Choroid plexus epithelial cell (primary cell): Measurements from ENCODE around the gene DNAJA4.
"Not testable (repeated sequence)": the region's sequence is repeated elsewhere in the genome, so short reads cannot be mapped to it uniquely, and the experiment has no call there.

Source experiments
- DNase-seq: peaks from one replicate; pipeline ENCODE4 v3.0.0-alpha.2; 2010; ENCODE audit warnings: low read depth
- H3K4me3 ChIP-seq: 2 replicates; pipeline ENCODE4 v1.5.1; 2011; ENCODE audit warnings: low read depth, mild to moderate bottlenecking, control low read depth, low read length, moderate library complexity
- TF ChIP-seq, protein P1 (sequence below): conservative IDR thresholded peaks from 2 replicates; pipeline ENCODE4 v1.5.1; 2011; ENCODE audit warnings: low read depth, mild to moderate bottlenecking, control low read depth, inconsistent platforms, low read length, moderate library complexity

DNAJA4 gene

DNA sequence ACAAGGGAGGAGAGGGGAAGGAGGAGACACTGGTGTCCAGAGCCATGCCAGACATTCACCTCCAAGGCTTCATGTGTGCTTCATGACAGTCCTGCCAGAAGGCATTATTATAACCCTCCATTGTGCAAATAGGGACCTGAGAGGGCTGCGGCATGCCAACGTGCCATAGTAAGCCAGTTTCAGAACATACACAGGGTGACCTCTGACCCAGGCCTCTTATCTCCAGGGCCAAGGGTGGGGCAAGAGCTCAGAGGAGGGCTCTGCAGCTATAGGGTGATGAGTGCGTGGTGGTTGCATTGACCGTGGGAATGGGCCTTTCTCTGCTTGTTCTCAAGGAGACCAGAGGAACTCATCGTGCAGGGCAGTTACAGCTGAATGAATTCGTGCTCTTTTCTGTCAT lies 20.3 kb upstream of the DNAJA4 start:
- no peak for DNase-seq
- TF ChIP-seq, protein P1, sequence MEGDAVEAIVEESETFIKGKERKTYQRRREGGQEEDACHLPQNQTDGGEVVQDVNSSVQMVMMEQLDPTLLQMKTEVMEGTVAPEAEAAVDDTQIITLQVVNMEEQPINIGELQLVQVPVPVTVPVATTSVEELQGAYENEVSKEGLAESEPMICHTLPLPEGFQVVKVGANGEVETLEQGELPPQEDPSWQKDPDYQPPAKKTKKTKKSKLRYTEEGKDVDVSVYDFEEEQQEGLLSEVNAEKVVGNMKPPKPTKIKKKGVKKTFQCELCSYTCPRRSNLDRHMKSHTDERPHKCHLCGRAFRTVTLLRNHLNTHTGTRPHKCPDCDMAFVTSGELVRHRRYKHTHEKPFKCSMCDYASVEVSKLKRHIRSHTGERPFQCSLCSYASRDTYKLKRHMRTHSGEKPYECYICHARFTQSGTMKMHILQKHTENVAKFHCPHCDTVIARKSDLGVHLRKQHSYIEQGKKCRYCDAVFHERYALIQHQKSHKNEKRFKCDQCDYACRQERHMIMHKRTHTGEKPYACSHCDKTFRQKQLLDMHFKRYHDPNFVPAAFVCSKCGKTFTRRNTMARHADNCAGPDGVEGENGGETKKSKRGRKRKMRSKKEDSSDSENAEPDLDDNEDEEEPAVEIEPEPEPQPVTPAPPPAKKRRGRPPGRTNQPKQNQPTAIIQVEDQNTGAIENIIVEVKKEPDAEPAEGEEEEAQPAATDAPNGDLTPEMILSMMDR = no peak
- no peak overlapping the region for H3K4me3 ChIP-seq

DNA sequence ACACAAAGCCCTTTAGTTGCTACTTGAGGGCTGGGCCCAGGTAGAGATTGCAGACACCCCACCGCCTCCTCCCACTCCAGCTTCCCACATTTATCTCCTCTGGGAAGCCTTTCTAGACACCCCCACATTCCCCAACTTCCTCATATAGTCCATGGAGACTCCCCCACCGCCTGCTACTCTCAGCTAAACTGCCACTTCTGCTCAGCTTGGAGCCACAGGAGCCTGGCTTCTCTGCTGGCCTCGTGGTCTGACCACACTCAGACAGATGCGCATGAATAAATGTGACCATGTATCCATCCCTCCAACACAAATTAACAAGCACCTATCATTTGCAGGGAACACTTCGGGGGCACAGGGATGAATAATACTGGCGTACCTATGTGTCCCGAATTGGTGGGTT lies 19.5 kb upstream of the DNAJA4 start:
- no peak for DNase-seq
- TF ChIP-seq, protein P1 = no peak
- no peak overlapping the region for H3K4me3 ChIP-seq

DNA sequence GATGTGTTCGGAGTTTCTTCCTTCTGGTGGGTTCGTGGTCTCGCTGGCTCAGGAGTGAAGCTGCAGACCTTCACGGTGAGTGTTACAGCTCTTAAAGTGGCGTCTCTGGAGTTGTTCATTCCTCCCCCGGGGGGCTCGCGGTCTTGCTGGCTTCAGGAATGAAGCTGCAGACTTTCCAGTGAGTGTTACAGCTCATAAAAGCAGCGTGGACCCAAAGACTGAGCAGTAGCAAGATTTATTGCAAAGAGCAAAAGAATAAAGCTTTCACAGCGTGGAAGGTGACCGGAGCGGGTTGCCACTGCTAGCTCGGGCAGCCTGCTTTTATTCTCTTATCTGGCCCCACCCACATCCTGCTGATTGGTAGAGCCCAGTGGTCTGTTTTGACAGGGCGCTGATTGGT lies 19.0 kb upstream of the DNAJA4 start:
- not testable (repeated sequence) for DNase-seq, H3K4me3 ChIP-seq

DNA sequence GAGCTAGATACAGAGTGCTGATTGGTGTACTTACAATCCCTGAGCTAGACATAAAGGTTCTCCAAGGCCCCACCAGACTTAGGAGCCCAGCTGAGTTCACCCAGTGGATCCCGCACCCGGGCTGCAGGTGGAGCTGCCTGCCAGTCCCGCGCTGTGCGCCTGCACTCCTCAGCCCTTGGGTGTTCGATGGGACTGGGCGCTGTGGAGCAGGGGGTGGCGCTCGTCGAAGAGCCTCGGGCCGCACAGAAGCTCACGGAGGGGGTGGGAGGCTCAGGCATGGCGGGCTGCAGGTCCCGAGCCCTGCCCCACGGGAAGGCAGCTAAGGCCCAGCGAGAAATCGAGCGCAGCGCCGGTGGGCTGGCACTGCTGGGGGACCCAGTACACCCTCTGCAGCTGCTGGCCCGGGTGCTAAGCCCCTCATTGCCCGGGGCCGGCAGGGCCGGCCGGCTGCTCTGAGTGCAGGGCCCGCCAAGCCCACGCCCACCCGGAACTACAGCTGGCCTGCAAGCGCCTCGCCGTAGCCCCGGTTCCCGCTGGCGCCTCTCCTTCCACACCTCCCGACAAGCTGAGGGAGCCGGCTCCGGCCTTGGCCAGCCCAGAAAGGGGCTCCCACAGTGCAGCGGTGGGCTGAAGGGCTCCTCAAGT lies 18.3 kb upstream of the DNAJA4 start:
- DNase-seq, H3K4me3 ChIP-seq: not testable (repeated sequence)

DNA sequence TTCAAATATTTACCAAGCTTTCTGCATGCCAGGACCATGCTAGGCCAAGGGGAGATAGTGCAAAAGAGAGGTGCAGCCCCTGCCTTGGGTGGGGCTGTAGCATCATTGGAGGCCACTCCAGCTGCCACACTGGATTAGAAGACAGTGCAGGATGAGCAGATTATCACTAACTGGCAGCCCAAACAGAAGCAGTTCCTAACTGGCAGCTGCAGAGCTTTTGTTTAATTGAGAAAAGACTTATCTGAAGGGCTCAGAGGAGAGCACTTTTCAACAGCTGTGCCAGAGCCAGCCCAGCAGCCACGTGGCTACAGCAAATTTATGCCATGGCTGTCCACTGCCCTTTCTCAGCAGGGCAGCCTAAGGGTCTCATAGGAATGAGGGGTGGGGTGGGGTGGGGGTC lies 16.5 kb upstream of the DNAJA4 start:
- TF ChIP-seq, protein P1 = no peak
- no peak for DNase-seq
- H3K4me3 ChIP-seq = no peak overlapping the region

DNA sequence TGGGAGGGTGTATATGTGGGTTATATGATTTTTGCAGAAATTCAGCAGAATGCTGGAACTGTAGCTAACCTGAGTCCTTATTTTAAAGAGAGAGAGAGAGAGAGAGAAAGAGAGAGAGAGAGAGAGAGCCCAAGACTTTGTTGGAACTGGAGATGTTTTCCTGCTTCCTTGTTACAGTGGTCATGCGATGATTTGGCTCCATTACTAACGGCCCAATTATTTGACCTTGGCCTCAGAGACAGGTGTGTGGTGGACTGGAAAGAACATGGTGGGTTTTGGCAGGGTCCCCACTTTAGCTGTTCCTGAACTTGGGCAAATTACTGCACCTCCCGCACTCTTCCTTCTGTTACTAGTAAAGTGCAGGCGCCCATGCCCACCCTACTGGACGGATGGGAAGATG lies 15.2 kb upstream of the DNAJA4 start:
- no peak overlapping the region for H3K4me3 ChIP-seq
- TF ChIP-seq, protein P1 = no peak
- DNase-seq = no peak

DNA sequence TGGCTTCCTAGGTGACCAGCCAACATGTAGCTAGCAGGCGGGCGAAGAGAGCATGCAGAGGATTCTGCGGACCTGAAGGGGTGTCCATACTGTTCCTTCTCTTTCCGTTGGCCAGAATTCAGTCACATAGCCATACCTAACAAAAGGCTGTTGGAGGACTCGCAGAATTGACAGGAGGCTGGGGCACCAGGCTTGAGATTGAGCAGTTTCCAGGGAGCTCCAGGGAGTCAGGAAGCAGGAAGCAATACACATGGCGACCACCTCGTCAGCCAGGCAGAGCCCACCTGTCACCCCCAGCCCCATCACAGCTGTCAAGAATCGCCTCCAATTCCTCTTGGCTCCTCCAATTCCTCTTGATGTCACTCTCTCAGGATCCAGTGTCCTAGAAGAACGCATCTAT lies 13.2 kb upstream of the DNAJA4 start:
- DNase-seq = no peak
- H3K4me3 ChIP-seq = no peak overlapping the region
- TF ChIP-seq, protein P1 = no peak

DNA sequence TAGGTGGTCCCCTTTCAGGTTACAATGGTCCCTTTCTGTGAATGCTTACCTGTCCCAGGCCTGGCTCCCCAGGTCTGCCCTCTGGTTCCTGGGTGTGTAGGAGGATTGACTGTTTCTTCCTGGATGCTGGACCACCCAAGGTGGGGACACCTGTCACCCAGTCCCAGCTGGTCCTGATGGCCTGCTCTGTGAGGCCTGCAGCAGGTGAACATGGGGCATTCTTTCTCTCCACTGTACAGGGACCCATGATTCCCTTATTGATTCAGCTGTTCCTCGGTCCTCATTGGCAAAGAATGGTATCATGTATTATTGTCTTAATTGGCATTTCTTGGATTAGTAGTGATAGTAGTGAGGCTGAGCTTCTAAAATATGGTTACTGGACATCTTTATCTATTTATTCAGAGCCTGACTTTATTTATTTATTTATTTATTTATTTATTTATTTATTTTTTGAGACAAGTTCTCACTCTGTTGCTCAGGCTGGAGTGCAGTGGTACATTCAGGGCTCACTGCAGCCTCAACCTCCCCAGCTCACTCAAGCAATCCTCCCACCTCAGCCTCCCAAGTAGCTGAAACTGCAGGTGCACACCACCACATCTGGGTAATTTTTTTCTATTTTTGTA lies 8.8 kb upstream of the DNAJA4 start:
- no peak for DNase-seq
- no peak overlapping the region for H3K4me3 ChIP-seq
- TF ChIP-seq, protein P1 = no peak
